ENCODE data around the gene IL31. TPM values are rescaled to one million over a fixed set of nuclear protein-coding genes. Genes with fewer than 3 reads are reported as not detected.

The IL31 gene
- polyA plus RNA-seq, 1 experiment = not detected

- ChIA-PET CTCF (interaction anchor here (1.2 to 1.7 kb wide), 3 partner anchors 8 to 406 kb away, joined by 3 to 9 read pairs (median 3); no protein-coding TSS in a partner anchor), POLR2A (no interaction called here)
- Histone ChIP-seq H3K36me3 (ENCODE audit: control insufficient read depth, insufficient read depth, low read length) (no peaks in the 10 kb centered on the region), H3K27me3 (ENCODE audit: control insufficient read depth, insufficient read depth, low read length) (peaks cover 10% of the 10 kb centered on the region), H3K4me3 (ENCODE audit: low read depth, low read length) (no peak overlapping the region)
- TF ChIP-seq CTCF (IDR thresholded peaks at IDR 0.05; ENCODE audit: insufficient read depth, low read depth, low read length) = no peak
- no peak for DNase-seq (ENCODE audit: low read depth)
Observed at GRCh38 chr12:122200541-122201175, 26.6 kb upstream of the IL31 start.

GRCh38 chr12:122199484-122200355 lies 25.7 kb upstream of the IL31 start:
- TF ChIP-seq CTCF (IDR thresholded peaks at IDR 0.05; ENCODE audit: insufficient read depth, low read depth, low read length) = no peak
- no peaks in the 10 kb centered on the region for H3K36me3 ChIP-seq (ENCODE audit: control insufficient read depth, insufficient read depth, low read length)
- peaks cover 6% of the 10 kb centered on the region for H3K27me3 ChIP-seq (ENCODE audit: control insufficient read depth, insufficient read depth, low read length)
- POLR2A ChIA-PET = no interaction called here
- CTCF ChIA-PET = interaction anchor here (1.3 to 1.6 kb wide), 2 partner anchors 9 to 145 kb away, joined by 3 to 5 read pairs; no protein-coding TSS in a partner anchor
- no peak for DNase-seq (ENCODE audit: low read depth)
- no peak overlapping the region for H3K4me3 ChIP-seq (ENCODE audit: low read depth, low read length)

GRCh38 chr12:122197612-122197966 lies 23.6 kb upstream of the IL31 start:
- no peak overlapping the region for H3K4me3 ChIP-seq (ENCODE audit: low read depth, low read length)
- no peaks in the 10 kb centered on the region for H3K36me3 ChIP-seq (ENCODE audit: control insufficient read depth, insufficient read depth, low read length)
- ChIA-PET POLR2A (no interaction called here), CTCF (no interaction called here)
- TF ChIP-seq CTCF (IDR thresholded peaks at IDR 0.05; ENCODE audit: insufficient read depth, low read depth, low read length) = no peak
- H3K27me3 ChIP-seq (ENCODE audit: control insufficient read depth, insufficient read depth, low read length) = no peaks in the 10 kb centered on the region; the same call in 1 of the 2 replicates
- DNase-seq (ENCODE audit: low read depth) = no peak

GRCh38 chr12:122195405-122195804 lies 21.4 kb upstream of the IL31 start:
- Histone ChIP-seq H3K4me3 (ENCODE audit: low read depth, low read length) (no peak overlapping the region), H3K27me3 (ENCODE audit: control insufficient read depth, insufficient read depth, low read length) (no peaks in the 10 kb centered on the region; the same call in 1 of the 2 replicates), H3K36me3 (ENCODE audit: control insufficient read depth, insufficient read depth, low read length) (no peaks in the 10 kb centered on the region)
- no peak for TF ChIP-seq CTCF (IDR thresholded peaks at IDR 0.05; ENCODE audit: insufficient read depth, low read depth, low read length)
- DNase-seq (ENCODE audit: low read depth) = no peak
- CTCF ChIA-PET = interaction anchor here (1.2 kb wide), 1 partner anchor 63 kb away, joined by 3 read pairs; no protein-coding TSS in a partner anchor
- POLR2A ChIA-PET = no interaction called here

GRCh38 chr12:122194804-122195203 lies 20.8 kb upstream of the IL31 start:
- Histone ChIP-seq H3K27me3 (ENCODE audit: control insufficient read depth, insufficient read depth, low read length) (no peaks in the 10 kb centered on the region), H3K36me3 (ENCODE audit: control insufficient read depth, insufficient read depth, low read length) (no peaks in the 10 kb centered on the region), H3K4me3 (ENCODE audit: low read depth, low read length) (no peak overlapping the region)
- DNase-seq (ENCODE audit: low read depth) = no peak
- no peak for TF ChIP-seq CTCF (IDR thresholded peaks at IDR 0.05; ENCODE audit: insufficient read depth, low read depth, low read length)
- ChIA-PET CTCF (no interaction called here), POLR2A (no interaction called here)

Measured in BJ (cell line).